ENCODE data around the gene NOD1.

DNA sequence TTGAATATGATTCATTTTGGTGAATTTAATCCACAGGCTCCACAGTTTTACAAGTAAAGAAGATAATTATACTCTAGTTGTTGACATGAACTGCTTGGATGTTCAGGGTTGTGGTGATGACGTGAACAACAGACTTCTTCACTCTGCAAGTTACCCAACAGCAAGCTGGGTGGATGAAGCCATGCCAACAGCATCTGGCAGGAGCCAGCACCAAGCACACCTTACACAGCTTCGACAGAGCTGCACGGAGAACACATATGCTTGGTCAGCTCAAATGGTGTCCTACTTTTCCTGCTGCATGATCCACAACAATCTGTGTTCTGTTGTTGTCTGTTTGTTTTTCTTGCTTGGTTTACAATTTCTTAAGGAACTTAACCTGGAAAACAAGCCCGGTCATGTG is 9.8 kb downstream of the NOD1 start:
- TF ChIP-seq POLR2AphosphoS5 (IDR thresholded peaks at IDR 0.05; ENCODE audit: borderline replicate concordance, low read depth, low read length) (no peak), EZH2 (IDR thresholded peaks at IDR 0.05) (no peak), FOXP2 (optimal IDR thresholded peaks at IDR 0.05; ENCODE audit: control extremely low read depth, extremely low read length, insufficient read depth) (no peak)

Measured in SK-N-MC (cell line).